Stimulated activated CD4-positive, alpha-beta T cell treated with anti-CD3 and anti-CD28 coated beads, Interleukin-4, amount 100 ng/mL, for 48 hours (primary cell): ENCODE data around the gene GNAI2.

Experiments used
- DNase-seq, 2 donors: peaks; one replicate each; pipeline ENCODE4 v3.0.0-alpha.2; 2020; ENCODE audit warnings: low read depth in 2 of 2

GNAI2 gene

GRCh38 chr3:50297896-50298725 lies 62.1 kb downstream of the GNAI2 start:
- no peak for DNase-seq

GRCh38 chr3:50298836-50299637 lies 63.0 kb downstream of the GNAI2 start, which contains the start of the genes HYAL3 and NAA80:
TSS of gene HYAL3 (minus strand) at chr3:50299405. CDS start at chr3:50295602, 3,803 bp downstream.
TSS of gene NAA80 (minus strand) at chr3:50299405. CDS start at chr3:50297463, 1,942 bp downstream.
- DNase-seq = peak; percentile 98 to 99

DNA sequence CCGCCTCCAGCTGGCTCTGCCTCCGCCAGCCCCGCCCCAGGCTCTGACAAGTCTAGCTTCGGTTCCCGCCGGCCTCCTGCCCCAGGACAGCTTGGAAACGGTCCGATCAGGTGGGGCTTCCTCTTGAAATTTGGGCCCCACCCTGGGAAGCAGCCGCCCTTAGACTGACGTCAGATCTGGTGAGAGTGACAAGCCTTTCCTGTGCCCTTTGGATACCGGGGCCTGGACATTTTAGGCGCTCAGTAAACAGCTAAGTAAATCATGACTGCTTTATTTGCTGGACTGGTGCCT lies 63.6 kb downstream of the GNAI2 start:
- DNase-seq = no peak

GRCh38 chr3:50299929-50300680 lies 64.1 kb downstream of the GNAI2 start:
- DNase-seq = no peak

DNA sequence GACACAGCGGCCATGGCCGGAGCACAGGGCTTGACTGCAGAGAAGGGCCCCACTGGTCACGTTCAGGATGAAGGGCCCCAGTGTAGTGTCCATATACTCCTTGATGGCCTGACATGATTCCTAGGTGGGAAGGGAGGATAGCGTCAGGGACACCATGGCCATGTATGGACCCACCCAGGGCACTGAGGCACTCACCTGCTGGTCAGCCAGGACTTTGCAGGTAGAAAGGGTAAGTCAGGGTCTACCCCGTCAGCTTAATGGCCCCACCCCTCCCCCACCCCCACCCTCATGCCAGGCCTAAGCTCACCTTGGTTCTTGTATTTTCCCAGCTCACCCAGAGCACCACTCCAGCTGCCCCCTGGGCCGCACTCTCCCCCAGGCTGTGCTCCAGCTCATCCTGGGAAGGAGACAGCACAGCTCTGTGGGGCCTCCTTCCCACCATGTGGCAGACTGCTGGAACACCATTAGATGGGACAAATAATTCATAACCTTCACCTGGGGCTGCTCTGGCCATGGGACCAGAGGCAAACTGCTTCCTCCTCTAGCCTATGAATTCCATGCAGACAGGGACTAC lies 64.8 kb downstream of the GNAI2 start:
- DNase-seq = no peak

DNA sequence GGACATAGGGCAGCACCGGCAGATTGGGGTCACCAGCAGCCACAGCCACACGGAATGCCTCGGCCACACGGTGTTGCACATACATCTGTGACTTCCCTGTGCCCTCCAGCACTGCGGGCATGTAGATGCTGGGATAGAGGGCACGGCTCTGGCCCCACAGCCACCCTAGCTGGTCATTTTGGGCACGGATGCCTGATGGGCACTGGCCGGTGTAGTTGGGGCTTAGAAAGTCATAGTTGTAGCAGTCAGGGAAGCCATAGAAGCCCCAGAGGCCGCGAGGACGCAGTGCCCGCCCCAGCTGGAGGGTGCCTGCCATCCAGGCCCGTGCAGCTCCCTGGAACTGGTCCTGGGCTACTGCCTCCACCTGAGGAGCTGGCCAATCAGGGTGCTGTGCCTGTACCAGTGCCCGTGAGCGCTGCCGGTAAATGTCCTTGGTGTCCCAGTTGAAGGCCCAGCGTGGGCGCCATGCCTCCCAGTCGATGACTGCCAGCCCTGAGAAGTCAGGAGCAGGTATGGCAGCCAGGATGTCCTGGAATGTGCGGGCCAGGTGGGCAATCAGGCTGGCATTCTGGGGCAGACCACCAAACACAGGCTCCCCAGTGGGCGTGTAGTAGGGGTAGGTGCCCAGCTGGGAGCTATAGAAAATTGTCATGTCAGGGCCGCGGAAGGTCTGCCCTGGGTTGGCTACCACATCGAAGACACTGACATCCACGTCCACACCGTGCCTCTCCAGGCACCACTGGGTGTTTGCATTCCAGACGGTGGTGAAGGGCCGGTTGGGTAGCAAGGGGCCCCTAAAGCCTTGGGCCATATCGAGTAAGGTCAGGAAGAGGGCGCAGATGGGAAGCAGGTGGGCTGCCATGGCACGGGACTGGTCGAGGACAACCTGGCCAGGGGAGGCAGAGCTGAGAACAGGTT lies 66.3 kb downstream of the GNAI2 start:
- no peak for DNase-seq

DNA sequence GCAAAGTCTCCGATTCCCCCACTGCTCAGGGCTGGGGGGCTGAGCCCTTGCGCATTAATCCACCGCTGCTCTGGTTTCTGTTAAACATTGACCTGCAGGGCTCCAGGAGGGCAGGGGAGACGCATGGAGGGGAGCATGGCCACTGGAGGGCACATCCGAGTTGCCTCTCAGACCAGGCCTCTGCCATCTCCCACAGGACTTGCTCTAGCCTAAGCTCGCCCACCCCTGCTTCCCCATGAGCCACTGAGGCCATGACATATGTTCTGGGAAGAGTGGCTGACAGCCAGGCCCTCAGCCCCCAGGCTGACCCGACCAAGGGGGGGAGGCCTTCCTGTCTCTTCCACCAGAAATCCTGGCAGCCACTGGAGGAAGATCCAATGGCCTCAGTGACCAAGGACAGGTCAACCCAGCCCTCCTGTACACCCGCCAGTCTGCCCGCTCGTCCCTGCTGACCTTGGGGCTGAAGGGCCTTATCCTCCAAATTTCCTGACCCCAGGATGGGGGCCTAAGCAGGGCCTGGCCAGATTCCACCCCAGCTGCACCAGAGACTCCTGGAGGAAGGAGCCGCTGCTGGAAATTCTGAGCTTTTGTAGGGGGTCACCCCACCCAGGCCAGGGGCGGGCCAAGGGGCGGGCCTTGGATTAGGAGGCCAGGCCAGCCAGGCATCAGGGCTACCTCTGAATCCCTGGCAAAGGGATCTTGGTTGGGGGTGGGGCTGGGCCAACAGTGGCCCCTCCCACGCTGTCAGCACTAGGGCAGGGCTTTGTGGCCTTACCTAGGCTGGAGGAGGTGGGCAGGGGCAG lies 67.2 kb downstream of the GNAI2 start, which contains the start of gene HYAL1:
Gene HYAL1 (minus strand): TSS at position 562 of the 803 bp plus-strand sequence. CDS start 618 bp downstream, outside the sequence.
- DNase-seq = no peak

DNA sequence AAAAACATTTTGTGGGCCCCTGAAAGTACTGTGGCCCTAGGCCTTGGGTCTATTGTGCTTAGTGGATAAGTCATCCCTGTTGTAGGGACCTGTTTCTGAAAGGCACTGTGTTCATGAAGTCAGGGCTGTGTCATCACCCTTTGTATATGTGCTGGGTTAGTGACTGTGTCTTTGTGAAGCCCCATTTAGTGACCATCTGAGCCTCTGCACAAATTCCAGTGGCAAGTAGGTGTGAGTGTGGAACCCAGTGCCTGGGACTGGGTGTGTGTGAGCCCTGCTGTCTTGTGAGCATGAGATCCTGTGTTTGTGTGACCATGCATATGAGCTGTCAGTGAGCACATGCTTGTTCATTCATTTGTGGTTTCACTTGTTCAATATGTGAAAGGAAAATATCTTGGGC lies 68.6 kb downstream of the GNAI2 start:
- no peak for DNase-seq
